ENCODE measurements around the gene KRTAP5-1.

Gene KRTAP5-1

GRCh38 chr11:1557051-1557884 is 27.8 kb downstream of the KRTAP5-1 start:
- TF ChIP-seq CTCF (IDR thresholded peaks at IDR 0.05): no peak

- no peak for TF ChIP-seq CTCF (IDR thresholded peaks at IDR 0.05)
Measured at GRCh38 chr11:1556278-1556902, 28.7 kb downstream of the KRTAP5-1 start.

- no peak for TF ChIP-seq CTCF (IDR thresholded peaks at IDR 0.05)
Measured at GRCh38 chr11:1555713-1556153, 29.4 kb downstream of the KRTAP5-1 start.

GRCh38 chr11:1554981-1555712 is 29.9 kb downstream of the KRTAP5-1 start:
- TF ChIP-seq CTCF (IDR thresholded peaks at IDR 0.05): no peak

GRCh38 chr11:1553808-1554594 is 31.1 kb downstream of the KRTAP5-1 start:
- TF ChIP-seq CTCF (IDR thresholded peaks at IDR 0.05): peak; percentile 41; the same call in 1 of the 2 replicates

GRCh38 chr11:1549338-1550330 is 35.4 kb downstream of the KRTAP5-1 start:
- TF ChIP-seq CTCF (IDR thresholded peaks at IDR 0.05): no peak
